ENCODE results near the gene TRIM73. TPM values are rescaled to one million over a fixed set of nuclear protein-coding genes. Genes with fewer than 3 reads are reported as not detected.
"Not testable (repeated sequence)": the region's sequence is repeated elsewhere in the genome, so short reads cannot be mapped to it uniquely, and the experiment has no call there.

Gene TRIM73
- 1 to 10 TPM in 1 of 4 donors, under 1 TPM in 3; 0.69 to 1.7 (median 0.77) TPM for total RNA-seq

DNA sequence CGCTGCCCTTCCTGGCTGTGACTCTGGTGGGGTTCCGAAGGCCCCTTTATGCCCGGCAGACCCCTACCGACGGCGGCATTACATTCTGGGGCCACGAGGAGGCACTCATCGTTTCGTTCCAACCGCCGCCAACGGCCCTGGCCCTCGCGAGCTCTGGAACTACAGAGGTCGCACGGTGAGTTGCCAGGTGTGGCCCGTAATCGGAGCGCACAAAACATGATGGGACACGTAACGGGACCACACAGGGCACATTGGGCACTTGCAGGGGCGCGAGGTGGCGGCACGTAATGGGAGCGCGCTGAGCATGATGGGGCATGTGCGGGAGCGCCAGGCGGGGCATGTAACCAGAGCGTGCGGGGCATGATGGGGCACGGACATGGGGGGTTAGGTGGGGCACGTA, at the start of gene TRIM73:
Gene TRIM73 (plus strand): TSS at position 301 of the 400 bp plus-strand sequence. CDS start 3,305 bp downstream, outside the sequence.
- H3K27me3 ChIP-seq; H3K4me1 ChIP-seq; DNase-seq (ENCODE audit: extremely low spot score); H3K27ac ChIP-seq (replicated peaks in 1 of 4); H3K36me3 ChIP-seq; H3K4me3 ChIP-seq; intact Hi-C loops (cut with DNase I); H3K9me3 ChIP-seq: not testable (repeated sequence)
- no CpG with 5 or more reads among the region's 34 CpGs for WGBS

GRCh38 chr7:75358671-75359541, 36.5 kb upstream of the TRIM73 start:
- DNase-seq (ENCODE audit: extremely low spot score); H3K27me3 ChIP-seq; H3K9me3 ChIP-seq; H3K36me3 ChIP-seq; intact Hi-C loops (cut with DNase I); H3K4me1 ChIP-seq: not testable (repeated sequence)
- H3K27ac ChIP-seq (replicated peaks in 1 of 4) = peak overlapping the region in 3 of 4 donors; percentile 71 to 75 (median 74)
- no CpG with 5 or more reads among the region's 70 CpGs for WGBS
- H3K4me3 ChIP-seq = peak overlapping the region; percentile 35 to 50 (median 44)

DNA sequence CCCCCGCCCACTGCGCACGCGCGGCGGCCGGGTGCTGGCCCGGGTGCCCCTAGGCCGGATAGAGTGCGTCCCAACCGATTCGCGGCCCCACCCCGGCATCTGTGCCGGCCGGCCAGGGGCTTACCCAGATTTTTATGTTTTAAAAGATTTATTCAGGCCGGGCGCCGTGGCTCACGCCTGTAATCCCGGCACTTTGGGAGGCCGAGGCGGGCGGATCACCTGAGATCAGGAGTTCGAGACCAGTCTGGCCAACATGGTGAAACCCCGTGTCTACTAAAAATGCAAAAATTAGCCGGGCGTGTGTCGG, 35.9 kb upstream of the TRIM73 start:
- peak overlapping the region in 3 of 4 donors; percentile 71 to 75 (median 74) for H3K27ac ChIP-seq (replicated peaks in 1 of 4)
- H3K9me3 ChIP-seq; H3K27me3 ChIP-seq; intact Hi-C loops (cut with DNase I); H3K4me1 ChIP-seq; DNase-seq (ENCODE audit: extremely low spot score); H3K36me3 ChIP-seq: not testable (repeated sequence)
- no CpG with 5 or more reads among the region's 29 CpGs for WGBS
- H3K4me3 ChIP-seq = peak overlapping the region in 3 of 4 donors; percentile 43 to 50 (median 46)

DNA sequence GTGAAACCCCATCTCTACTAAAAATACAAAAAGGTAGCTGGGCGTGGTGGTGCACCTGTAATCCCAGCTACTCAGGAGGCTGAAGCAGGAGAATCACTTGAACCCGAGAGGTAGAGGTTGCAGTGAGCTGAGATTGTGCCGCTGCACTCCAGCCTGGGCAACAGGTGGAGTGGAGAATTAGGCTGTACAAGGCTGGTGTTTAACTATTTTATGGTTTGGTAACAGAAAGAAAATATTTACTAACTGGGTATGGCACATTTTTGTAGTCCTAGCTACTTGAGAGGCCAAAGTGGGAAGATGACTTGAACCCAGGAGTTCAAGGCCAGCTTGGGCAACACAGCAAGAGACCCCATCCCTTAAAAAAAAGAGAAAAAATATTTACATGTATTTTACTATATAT, 31.4 kb upstream of the TRIM73 start:
- intact Hi-C loops (cut with DNase I); H3K27ac ChIP-seq (replicated peaks in 1 of 4); H3K9me3 ChIP-seq; H3K36me3 ChIP-seq; H3K27me3 ChIP-seq; H3K4me1 ChIP-seq; DNase-seq (ENCODE audit: extremely low spot score); H3K4me3 ChIP-seq: not testable (repeated sequence)
- no CpG with 5 or more reads among the region's 3 CpGs for WGBS

DNA sequence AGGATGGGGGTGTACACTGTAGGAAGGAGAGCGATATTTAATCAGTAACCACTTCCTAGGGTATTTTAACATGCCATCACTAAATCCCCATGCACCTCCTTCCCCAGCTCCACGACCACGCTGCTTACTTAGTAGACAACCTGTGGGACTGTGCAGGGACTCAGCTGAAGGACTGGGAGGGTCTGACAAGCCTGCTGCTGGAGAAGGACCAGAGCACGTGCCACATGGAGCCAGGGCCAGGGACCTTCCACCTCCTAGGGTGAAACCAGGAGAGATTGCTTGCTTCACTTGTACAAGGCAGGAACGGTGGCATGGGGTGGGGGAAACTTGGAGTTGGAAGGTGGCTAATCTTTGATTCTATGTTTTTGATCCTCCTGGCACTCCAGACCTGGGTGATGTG, 28.8 kb upstream of the TRIM73 start:
- WGBS = no CpG with 5 or more reads among the region's 5 CpGs
- H3K4me3 ChIP-seq; H3K36me3 ChIP-seq; intact Hi-C loops (cut with DNase I); H3K27me3 ChIP-seq; H3K9me3 ChIP-seq; H3K27ac ChIP-seq (replicated peaks in 1 of 4); H3K4me1 ChIP-seq; DNase-seq (ENCODE audit: extremely low spot score): not testable (repeated sequence)

DNA sequence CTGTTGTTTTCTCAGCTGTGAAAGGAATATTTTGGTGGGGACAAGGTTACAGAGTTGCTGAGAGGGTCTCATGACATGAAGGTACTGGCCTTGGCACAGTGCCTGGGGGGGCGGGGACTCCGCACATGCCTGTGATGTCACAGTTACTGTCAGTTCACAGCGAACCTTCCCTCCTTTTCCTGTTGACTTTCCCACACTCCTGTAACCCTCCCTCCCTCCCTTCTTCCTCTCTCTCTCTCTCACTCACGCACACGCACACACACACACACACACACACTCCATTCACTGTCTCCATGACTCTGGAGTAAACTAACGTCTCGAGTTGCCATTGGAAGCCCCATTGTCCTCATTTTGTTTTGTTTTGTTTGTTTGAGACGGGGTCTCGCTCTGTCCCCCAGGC, 28.1 kb upstream of the TRIM73 start:
- 80% methylated on average over 3 of the region's 9 CpGs for WGBS
- not testable (repeated sequence) for H3K4me1 ChIP-seq

DNA sequence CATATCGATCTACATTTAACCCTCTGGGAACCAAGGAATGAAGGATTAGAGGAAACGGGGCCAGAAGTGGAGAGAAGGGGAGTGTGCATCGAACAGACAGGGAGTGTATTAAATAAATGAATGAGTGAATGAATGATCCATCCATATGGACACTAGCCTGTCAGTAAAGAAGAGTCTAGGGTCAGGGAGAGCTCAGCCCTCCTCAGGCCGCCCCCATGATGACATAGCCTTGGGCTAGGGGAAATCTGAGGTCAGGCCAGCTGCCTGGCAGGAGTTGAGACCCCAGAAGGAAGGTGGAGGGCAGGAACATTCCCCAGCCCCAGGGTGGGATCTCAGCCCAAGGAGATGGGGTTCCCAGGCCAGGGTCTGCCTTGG, 21.3 kb upstream of the TRIM73 start:
- DNase-seq (ENCODE audit: extremely low spot score); H3K4me3 ChIP-seq; H3K9me3 ChIP-seq; H3K36me3 ChIP-seq; H3K27ac ChIP-seq (replicated peaks in 1 of 4); intact Hi-C loops (cut with DNase I); H3K27me3 ChIP-seq; H3K4me1 ChIP-seq: not testable (repeated sequence)
- no CpG with 5 or more reads among the region's 4 CpGs for WGBS

More for the DNA sequence above, 28.1 kb upstream of the TRIM73 start:
- H3K36me3 ChIP-seq; DNase-seq (ENCODE audit: extremely low spot score); H3K9me3 ChIP-seq; H3K27ac ChIP-seq (replicated peaks in 1 of 4); H3K27me3 ChIP-seq; H3K4me3 ChIP-seq; intact Hi-C loops (cut with DNase I): not testable (repeated sequence)

- H3K4me1 ChIP-seq; H3K4me3 ChIP-seq; H3K36me3 ChIP-seq; H3K27ac ChIP-seq (replicated peaks in 1 of 4); DNase-seq (ENCODE audit: extremely low spot score); H3K9me3 ChIP-seq; intact Hi-C loops (cut with DNase I); H3K27me3 ChIP-seq: not testable (repeated sequence)
- no CpG with 5 or more reads among the region's 17 CpGs for WGBS
These were observed 20.7 kb upstream of the TRIM73 start for GRCh38 chr7:75374519-75375317.

GRCh38 chr7:75393194-75393593, 2.2 kb upstream of the TRIM73 start:
- H3K4me1 ChIP-seq; H3K36me3 ChIP-seq; H3K27me3 ChIP-seq; H3K9me3 ChIP-seq; intact Hi-C loops (cut with DNase I); DNase-seq (ENCODE audit: extremely low spot score); H3K4me3 ChIP-seq; H3K27ac ChIP-seq (replicated peaks in 1 of 4): not testable (repeated sequence)
- no CpG with 5 or more reads among the region's 6 CpGs for WGBS

DNA sequence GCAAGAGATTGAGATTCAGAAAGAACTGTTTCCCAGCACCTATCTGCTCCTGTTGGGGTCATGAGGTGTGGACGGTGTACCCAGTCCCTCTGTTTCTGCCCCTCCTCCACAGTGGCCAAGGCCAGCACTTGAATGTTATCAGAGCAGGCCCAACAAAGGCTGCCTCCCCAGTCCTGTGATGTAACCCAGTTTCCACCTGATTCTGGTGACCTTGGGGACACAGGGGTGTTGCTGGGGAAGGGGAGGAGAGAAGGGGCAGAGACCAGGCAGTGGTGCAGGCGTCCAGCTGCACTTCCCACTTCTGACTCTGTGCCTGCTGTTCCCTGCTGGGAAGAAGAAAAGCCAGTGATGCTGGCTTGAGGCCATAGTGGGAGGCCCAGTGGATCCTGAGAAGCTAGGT, 2.4 kb downstream of the TRIM73 start:
- H3K4me3 ChIP-seq; intact Hi-C loops (cut with DNase I); H3K27me3 ChIP-seq; H3K4me1 ChIP-seq; DNase-seq (ENCODE audit: extremely low spot score); H3K9me3 ChIP-seq; H3K36me3 ChIP-seq; H3K27ac ChIP-seq (replicated peaks in 1 of 4): not testable (repeated sequence)
- WGBS = no CpG with 5 or more reads among the region's 2 CpGs

DNA sequence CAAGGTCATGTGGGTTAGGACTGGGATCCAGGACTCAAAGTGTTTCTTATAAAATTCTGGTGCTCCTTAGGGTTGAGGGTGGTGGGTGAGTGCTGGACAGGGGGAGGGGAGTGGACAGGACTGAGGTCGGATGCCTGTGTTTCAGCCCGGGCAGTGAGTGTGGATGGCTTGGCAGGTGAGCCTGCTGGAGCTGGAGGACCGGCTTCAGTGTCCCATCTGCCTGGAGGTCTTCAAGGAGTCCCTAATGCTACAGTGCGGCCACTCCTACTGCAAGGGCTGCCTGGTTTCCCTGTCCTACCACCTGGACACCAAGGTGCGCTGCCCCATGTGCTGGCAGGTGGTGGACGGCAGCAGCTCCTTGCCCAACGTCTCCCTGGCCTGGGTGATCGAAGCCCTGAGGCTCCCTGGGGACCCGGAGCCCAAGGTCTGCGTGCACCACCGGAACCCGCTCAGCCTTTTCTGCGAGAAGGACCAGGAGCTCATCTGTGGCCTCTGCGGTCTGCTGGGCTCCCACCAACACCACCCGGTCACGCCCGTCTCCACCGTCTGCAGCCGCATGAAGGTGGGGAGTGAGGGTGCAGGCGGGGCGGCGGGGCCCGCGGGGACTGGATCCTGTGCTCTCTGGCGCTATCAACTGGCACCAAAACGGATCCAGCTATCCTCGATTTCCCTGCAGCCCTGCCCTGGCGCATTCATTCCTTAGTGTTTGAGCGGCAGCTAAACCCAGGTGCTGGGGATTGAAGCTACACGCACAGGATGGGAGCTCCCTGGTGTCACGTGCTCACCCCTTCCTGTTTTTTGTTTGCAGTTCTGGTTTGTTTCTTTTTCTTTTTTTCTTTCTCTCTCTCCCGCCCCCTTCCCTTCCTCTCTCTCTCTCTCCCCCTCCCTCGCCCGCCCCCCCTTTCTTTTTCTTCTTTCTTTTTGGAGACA, 3.6 kb downstream of the TRIM73 start:
- H3K27ac ChIP-seq (replicated peaks in 1 of 4); H3K36me3 ChIP-seq; intact Hi-C loops (cut with DNase I); H3K4me3 ChIP-seq; DNase-seq (ENCODE audit: extremely low spot score); H3K27me3 ChIP-seq; H3K4me1 ChIP-seq; H3K9me3 ChIP-seq: not testable (repeated sequence)
- WGBS = no CpG with 5 or more reads among the region's 34 CpGs

GRCh38 chr7:75400575-75400974, 5.1 kb downstream of the TRIM73 start:
- DNase-seq (ENCODE audit: extremely low spot score); H3K27me3 ChIP-seq; H3K4me3 ChIP-seq; H3K27ac ChIP-seq (replicated peaks in 1 of 4); H3K4me1 ChIP-seq; intact Hi-C loops (cut with DNase I); H3K36me3 ChIP-seq; H3K9me3 ChIP-seq: not testable (repeated sequence)
- no CpG with 5 or more reads among the region's 6 CpGs for WGBS
